Ishikawa (cell line): Measurements from ENCODE around the gene CD101.

Experiments
- EGR1 ChIP-seq: IDR thresholded peaks from 2 replicates; pipeline ENCODE4 v1.6.1; 2012
- EP300 ChIP-seq: IDR thresholded peaks from 2 replicates; pipeline ENCODE4 v1.6.1; 2012; ENCODE audit warnings: borderline replicate concordance
- NFIC ChIP-seq: IDR thresholded peaks from 2 replicates; pipeline ENCODE4 v1.6.1; 2012
- RAD21 ChIP-seq: IDR thresholded peaks from 2 replicates; pipeline ENCODE4 v1.6.1; 2012; ENCODE audit warnings: low read depth
- TAF1 ChIP-seq: IDR thresholded peaks from 2 replicates; pipeline ENCODE4 v1.6.1; 2012; ENCODE audit warnings: low read depth, mild to moderate bottlenecking
- TCF12 ChIP-seq: IDR thresholded peaks from 2 replicates; pipeline ENCODE4 v1.6.1; 2012; ENCODE audit warnings: low read depth
- USF1 ChIP-seq: IDR thresholded peaks from 2 replicates; pipeline ENCODE4 v1.6.1; 2012
- YY1 ChIP-seq: IDR thresholded peaks from 2 replicates; pipeline ENCODE4 v1.6.1; 2012; ENCODE audit warnings: low read depth
- TF ChIP-seq, protein P1 (sequence below): IDR thresholded peaks from 2 replicates; pipeline ENCODE4 v1.6.1; 2012; ENCODE audit warnings: low read depth, mild to moderate bottlenecking
- TF ChIP-seq, protein P2 (sequence below): IDR thresholded peaks from 2 replicates; pipeline ENCODE4 v1.6.1; 2012

- no peak for TF ChIP-seq EP300
- TF ChIP-seq YY1, result no peak
- TF ChIP-seq USF1, result no peak
- TF ChIP-seq TAF1, result no peak
- no peak for TF ChIP-seq RAD21
- TF ChIP-seq EGR1, result no peak
- TF ChIP-seq NFIC, result no peak
- TF ChIP-seq, protein P1, sequence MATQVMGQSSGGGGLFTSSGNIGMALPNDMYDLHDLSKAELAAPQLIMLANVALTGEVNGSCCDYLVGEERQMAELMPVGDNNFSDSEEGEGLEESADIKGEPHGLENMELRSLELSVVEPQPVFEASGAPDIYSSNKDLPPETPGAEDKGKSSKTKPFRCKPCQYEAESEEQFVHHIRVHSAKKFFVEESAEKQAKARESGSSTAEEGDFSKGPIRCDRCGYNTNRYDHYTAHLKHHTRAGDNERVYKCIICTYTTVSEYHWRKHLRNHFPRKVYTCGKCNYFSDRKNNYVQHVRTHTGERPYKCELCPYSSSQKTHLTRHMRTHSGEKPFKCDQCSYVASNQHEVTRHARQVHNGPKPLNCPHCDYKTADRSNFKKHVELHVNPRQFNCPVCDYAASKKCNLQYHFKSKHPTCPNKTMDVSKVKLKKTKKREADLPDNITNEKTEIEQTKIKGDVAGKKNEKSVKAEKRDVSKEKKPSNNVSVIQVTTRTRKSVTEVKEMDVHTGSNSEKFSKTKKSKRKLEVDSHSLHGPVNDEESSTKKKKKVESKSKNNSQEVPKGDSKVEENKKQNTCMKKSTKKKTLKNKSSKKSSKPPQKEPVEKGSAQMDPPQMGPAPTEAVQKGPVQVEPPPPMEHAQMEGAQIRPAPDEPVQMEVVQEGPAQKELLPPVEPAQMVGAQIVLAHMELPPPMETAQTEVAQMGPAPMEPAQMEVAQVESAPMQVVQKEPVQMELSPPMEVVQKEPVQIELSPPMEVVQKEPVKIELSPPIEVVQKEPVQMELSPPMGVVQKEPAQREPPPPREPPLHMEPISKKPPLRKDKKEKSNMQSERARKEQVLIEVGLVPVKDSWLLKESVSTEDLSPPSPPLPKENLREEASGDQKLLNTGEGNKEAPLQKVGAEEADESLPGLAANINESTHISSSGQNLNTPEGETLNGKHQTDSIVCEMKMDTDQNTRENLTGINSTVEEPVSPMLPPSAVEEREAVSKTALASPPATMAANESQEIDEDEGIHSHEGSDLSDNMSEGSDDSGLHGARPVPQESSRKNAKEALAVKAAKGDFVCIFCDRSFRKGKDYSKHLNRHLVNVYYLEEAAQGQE, result no peak
- TF ChIP-seq, protein P2, sequence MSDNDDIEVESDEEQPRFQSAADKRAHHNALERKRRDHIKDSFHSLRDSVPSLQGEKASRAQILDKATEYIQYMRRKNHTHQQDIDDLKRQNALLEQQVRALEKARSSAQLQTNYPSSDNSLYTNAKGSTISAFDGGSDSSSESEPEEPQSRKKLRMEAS, result no peak
- no peak for TF ChIP-seq TCF12
These were observed 48.8 kb upstream of the CD101 start for GRCh38 chr1:116952738-116953275.
